Activated naive CD8-positive, alpha-beta T cell treated with anti-CD3 and anti-CD28 coated beads, Interleukin-2, amount 50 U/mL, for 16 hours (primary cell): Measurements from ENCODE around the gene VEGFD.
A peak's percentile ranks its signal among the peaks of the same experiment; 100 is the strongest.

ENCODE experiments used
- DNase-seq: peaks from one replicate; pipeline ENCODE4 v3.0.0-alpha.2; 2020; ENCODE audit warnings: low read depth, low spot score

The VEGFD gene

DNA sequence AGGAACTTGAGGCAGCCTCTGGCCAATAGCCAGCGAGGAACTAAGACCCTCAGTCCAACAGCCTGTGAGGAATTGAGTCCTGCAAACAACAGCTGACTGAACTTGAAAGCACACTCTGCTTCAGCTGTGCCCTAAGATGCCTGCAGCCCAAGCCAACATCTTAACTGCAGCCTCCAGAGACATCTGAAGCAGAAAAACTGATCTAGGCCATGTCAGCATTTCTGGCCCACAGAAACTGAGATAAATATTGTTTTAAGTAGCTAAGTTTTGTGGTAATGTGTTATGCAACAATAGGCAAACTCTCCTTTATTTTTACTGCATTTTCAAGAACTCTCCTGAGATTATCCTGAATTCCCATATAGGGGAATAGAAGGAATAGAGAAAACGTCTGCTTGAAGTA lies 24.5 kb downstream of the VEGFD start:
- DNase-seq, result no peak

DNA sequence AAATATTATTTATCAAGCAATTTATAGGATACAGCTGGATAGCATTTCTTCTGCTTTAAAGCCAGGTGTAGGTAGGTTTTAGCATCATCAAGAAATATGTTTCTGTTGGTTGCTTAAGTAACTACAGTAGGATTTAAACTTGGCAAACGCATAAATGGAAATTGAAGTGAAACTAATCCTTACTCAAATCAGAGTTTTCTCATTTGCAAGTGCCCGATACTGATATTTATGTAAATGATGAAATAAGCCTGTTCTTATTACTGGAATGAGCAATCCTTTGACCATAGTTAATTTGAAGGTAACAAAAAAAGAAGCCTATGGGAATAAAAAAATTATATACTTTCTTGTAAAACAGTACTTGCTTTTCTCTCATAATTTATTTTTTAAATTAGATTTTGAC lies 25.7 kb downstream of the VEGFD start:
- DNase-seq, result no peak

DNA sequence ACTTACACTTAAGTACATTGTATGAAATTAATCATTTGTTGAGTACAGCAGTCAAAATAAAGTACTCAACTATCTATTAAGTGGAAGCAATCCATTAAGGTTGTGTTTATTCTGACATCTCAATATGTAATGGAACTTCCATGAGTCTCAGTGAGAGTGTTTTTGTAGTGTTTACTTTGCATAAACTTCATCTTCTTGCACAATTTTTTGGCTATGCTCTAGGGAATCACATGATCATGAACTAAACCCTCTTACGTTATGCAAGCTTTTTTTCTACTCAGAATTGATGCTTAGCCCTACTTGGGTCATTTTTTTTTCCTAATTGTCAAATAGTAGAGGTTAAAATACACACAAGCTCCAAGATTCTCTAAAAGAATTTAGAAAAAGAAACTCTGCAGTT lies 27.8 kb downstream of the VEGFD start:
- DNase-seq, result no peak

DNA sequence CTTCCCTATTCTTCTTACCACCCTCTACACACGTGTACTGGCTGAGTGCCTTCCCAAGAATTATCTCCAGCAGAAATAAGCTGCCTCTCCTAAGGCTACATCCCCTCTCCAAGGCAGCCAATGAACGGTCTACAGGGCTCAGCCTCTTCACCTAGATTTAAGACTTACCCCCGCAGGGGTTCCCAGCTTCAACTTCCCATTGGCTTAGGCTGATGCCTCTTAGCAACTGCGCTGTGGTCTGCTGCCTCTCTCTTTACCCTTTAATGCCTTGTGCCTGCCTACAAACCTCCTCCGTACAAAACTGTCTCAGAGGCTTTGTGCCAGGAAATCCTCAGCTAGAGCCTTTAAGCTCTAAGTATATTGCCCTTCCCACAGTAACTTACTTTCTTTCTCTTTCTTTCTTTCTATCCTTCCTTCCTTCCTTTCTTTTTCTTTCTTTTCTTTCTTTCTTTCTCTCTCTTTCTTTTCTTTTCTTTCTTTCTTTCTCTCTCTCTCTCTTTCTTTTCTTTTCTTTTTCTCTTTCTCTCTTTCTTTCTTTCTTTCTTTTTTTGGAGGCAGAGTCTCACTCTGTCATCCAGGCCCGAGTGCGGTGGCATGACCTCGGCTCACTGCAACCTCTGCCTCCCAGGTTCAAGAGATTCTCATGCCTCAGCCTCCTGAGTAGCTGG lies 33.8 kb downstream of the VEGFD start:
- DNase-seq, result no peak

DNA sequence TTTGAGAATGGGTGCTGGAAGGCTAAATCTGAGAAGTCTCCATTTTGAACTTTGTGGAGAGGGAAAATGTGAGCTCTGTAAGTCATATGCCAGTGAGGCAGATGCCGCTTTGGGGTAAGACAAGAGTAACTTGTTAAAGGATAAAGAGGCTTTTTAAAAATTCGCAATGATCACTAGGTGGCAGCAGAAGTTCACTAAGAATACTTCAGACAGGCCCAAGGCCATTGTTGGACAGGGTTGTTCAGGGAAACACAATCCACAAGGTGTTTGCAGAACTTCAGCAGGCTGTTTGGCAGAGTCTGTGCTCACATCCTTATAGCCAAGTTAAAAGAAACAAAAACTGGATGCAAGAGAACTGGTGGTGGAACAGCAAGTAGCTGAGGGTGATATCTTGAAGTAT lies 35.2 kb downstream of the VEGFD start:
- no peak for DNase-seq

DNA sequence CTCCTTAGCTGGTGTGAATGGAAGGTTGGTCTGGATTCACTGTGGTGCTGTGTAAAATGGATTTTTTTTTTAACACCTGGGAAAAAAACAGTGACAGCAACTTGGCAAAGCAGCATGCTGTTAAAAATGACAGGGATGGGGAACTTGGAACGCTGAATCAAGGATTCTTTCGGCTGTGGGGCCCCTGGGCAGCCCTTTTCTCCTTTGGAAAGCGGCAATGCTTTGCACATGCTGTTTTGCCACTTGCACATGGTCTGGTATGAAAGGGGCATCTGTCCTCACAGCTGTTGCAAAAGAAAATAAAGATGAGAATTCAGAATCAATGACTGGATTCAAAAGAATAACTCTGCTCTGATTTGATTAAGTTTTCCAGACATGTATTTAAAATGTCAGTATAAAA lies 38.2 kb downstream of the VEGFD start:
- no peak for DNase-seq

DNA sequence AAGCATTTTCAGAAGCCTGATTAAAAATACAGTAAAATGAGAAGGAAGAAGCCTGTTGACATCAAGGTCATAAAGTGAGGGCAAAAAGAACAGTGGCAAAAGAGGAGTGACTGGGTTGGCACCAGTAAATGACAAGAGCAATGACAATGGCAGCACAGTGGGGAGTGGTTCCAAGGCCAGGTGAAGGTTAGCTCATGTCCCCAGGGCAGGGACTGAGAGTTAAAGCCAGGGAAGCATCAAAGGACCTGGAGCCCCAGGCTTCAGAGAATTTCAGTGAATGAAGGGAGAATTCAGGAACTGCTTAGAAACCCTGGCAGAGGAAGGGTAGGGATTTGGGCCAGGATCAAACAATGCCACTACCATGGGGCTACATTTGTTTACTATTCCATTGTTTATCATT lies 40.1 kb downstream of the VEGFD start:
- no peak for DNase-seq

DNA sequence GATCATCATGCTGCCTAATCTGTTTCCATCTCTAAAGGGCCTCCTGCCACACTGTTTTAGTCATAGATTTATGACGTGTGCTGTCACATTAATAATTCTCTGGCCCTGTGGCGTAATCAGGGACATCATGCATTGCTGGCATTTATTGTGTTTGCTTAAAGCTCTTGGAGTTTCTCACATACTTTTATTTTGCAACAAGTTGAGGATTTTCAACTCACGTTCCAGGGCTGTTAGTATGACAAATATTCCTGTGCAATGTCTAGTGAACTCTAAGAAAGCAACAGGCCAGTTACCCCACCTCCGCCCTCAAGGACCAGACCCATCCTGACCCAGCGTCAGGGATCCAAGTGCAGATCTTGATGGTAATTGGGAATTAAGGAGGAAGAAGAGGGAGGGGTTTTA lies 41.1 kb downstream of the VEGFD start:
- no peak for DNase-seq

DNA sequence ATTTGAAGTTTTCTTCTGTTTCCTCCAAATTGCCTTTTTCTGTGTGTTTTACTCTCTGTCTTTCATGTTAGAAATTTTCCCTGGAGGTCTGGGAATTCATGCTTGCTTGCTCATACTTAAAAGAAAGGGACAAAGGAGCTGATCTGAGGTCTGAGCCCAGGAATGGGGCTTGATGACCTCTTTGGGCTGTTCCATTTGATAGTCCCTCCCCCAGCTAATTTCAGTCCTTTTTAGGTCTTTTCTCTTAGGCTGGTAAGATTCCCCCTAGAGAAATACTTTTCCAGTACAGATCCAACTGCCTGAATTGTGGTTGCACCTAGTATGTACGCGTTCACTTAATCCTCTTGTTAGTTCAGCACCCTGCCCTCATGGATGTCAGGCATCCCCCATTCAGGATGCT lies 43.3 kb downstream of the VEGFD start:
- DNase-seq, result no peak

DNA sequence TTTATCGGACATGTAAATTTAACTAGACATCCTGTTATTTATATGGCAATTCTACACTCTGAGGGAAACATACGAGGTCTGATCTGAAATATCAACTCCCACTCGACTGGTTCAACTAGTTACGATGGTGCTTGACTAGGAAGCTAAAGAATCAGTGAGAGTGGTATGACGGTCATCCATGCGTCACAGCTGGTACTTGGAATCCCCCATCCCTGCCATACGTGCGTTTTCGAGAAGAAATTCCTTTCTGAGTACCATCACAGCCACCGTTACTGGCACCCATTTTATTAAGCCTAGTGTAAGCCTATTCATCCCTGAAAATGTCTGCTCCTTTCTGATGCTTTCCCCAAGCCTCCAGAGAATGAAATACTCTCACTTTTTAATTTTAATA lies 48.2 kb downstream of the VEGFD start:
- no peak for DNase-seq

DNA sequence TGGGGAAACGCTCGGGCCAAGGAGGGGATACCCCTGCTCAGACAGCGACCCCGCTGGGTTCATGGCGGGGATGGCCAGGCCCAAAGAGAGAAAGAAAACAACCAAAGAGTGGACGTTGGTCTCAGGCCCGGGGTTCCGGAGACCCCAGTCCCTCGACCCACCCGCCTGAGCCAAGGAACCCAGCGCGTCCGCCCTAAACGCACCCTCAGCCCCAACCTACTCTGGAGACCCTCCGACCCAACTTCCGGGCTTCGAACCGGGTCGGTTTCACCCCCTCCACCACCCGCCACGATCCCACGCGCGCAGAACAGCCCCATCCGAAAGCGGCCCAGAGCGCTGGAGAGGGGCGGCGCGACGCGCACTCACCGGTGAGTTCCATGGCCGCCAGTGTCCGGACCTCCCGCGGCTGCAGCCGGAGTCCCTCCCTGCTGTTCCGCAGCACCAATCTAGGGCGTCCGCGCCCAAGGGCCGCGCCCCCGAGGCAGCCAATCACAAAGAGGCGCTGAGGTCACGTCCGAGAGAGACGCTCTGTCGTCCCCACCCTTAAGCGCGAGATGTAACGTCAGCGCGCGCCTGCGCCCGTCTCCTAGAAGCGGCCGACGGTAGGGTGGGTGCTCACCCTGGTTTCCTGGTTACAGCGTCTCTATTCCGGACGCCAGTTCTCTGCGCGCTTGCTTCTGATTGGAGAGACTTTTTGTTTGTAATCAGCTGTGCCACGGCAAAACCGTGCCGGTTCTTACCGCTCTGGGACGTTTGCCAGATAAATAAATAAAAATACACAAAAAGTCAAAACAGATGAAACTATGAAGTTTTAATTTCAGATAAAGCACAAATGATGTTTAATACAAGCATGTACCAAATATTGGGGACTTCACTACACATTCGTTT lies 48.8 kb downstream of the VEGFD start, which contains the start of gene PIGA:
Gene PIGA (minus strand): TSS at position 389 of the 888 bp plus-strand sequence. CDS start 3,593 bp downstream, outside the sequence.
- DNase-seq, result peak; percentile 73

DNA sequence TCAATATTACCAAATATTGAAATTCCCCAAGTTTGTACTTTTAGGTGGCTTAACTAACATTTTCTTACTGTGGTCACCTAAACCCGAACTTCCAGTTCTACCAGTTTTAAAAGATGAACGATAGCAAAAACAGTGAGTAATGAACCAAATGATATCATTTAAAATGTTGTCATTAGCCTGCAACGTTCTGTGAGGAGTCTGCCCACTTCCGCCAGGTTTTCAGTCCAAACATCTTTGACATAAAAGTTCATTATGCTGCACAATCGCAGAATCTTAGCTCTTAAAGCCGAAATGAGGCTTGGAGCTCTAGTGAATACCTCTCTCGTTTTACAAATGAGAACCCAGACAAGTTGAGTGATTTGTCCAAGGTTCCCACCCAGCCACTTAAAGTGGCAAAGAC lies 49.7 kb downstream of the VEGFD start:
- no peak for DNase-seq

DNA sequence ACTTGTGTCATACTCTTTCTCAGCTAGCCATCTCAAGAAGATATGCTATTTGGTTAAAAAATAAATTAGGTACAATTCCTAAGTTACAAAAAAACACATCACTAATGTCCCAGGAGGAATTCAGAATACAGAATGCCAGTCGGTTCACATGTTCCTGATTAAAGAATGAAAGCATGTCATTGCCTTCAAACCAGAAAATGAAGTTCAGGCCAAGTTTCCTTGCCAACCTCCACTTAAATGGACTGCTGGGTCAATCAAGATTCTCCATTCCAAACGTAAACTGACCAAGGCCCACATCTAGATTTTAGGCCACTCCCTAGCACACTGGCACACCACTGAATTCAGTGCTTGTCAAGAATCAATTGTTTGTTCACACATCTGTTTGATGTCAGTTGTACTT lies 55.4 kb downstream of the VEGFD start:
- no peak for DNase-seq

DNA sequence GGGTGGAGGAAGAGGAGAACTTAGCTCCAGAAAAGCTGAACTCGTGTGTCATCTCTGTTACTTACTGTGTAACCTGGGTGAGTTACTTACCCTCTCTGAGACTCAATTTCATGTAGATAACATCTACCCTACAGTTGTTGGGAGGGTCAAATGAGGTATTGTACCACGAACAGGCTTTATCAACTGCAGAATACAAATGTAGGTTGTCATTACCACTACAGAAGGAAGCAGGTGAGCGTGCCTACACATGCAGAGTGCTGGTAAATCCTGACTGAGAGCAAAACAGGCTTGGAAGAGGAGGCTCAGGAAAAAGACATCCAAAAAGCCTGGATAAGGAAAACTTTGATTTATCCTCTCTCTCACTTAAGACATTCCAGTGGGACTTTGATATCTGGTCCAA lies 56.1 kb downstream of the VEGFD start:
- DNase-seq, result no peak

DNA sequence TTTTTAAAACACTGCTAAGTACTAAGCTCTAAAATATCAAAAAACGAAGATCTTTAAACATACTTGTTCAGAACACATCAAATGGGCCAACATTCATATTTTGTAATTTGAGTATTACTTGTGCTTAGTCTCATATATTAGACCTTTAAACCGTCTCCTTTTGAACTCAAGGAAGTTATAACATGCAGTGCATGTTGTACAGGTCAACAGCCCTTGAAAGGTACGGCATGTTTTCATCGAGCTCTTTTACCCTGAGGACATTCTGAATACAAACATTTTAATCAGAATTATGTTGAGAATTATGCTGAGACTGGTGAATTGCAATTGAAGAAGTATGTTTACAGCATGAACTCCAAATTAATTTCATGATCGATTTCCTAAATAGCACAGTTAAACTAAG lies 61.7 kb downstream of the VEGFD start:
- no peak for DNase-seq

DNA sequence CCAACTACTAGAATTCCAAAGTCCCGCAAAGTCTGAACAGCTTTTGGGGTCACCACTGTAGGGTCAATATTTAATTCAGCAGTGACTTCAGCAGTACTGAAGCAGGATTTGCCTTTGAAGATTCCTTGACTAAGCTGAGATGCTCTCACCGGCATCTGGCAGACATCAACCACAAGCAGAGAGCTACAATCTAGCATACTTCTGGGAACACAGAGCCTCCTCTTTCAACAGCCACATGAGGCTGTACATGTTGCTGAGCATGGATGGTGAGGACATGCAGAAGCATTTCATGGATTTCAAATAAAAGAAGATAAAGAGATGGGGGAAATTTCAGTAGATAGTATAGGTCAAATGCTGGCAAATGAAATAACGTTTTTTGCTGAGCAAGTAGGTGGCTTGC lies 62.1 kb downstream of the VEGFD start:
- no peak for DNase-seq

DNA sequence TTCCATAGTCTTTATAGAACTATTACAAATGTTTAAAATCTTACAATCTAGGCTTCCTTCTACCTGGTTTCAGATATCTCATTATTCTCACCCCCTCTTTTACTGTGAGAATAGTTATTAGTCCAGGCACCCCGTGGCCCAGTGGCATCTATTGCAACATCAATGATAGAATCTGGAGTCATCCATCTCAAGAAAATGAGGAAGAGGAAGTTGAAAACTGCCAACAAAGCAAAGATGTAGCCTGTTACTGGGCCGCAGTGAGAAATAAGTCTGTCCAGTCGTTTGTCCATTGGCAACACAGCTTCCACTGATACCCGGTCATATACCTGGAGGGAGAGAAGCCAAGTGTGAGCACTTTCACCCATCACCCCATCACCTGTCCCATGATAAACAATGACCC lies 62.8 kb downstream of the VEGFD start:
- no peak for DNase-seq

DNA sequence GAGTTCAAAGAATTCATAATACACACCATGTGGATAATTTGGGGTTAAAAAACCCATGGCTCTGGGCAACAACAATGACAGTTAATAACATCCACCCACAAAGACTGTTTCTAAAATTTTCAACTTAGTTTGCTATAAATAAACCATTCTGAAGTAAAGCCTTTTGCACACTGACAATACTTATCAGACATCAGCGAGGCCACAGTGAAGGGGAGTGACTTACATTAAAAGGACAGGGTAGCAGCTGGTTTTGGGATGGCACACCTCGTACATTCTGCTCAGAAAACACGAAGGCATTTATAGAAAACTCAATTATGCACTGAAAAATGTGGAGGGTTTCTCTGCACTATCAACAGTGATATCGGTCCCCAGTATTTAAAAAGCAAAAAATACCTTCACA lies 63.9 kb downstream of the VEGFD start:
- no peak for DNase-seq

DNA sequence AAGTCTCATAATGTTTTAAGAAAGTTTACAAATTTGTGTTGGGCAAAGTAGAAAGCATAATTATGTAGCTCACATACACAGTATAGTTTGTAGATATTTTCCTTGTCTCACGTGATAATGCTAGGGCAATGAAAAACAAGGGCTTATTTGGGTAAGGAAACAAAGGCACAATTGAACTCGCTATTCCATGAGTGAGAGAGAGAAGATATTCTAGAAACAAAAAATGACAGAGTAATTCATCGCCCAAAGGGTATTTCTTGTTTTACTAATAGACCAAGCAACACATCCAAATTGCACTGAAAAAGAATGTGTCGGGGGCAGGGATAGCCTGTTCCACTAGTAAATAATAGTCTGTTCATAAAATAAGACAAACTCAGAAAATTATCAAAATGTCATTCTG lies 65.1 kb downstream of the VEGFD start:
- no peak for DNase-seq

DNA sequence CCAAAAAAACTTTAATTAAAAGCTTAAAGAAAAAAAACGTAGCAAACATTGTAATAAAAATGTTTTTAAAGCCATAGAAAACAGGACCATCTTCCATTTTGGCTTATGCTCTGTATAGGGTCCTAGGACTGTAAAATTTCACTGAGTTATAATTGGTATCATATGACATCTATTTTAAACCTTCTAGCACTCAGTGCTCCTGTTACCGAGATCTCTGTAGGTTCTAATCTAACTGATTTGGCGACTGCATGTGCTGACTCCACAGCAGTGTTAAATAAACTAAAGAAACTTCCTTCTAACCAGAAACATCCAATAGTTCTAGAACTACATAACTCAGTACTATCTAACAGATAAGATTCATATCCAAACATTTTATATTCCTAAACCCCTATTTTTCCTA lies 68.7 kb downstream of the VEGFD start, which contains the start of gene ASB11:
Gene ASB11 (minus strand): TSS at position 132 of the 400 bp plus-strand sequence. CDS start 35 bp downstream, at position 97.
- no peak for DNase-seq

DNA sequence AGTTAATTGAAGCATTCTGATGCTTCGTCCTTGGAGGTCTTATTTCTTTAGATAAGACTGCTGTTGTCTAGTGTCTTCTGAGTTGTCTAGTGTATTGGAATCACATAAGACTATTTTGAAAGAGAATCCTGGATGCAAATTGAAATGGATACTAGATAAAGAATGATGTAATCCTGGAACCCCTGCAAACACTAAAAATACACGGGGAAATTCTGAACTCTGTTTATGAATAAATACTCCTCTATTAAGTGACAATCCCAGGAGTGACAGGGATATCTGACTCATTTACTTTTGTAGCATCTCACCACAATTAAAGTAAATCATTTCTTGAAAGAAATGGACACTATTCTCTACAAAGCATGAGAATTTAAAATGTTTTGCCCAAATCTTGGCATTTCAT lies 69.7 kb downstream of the VEGFD start:
- DNase-seq, result no peak

DNA sequence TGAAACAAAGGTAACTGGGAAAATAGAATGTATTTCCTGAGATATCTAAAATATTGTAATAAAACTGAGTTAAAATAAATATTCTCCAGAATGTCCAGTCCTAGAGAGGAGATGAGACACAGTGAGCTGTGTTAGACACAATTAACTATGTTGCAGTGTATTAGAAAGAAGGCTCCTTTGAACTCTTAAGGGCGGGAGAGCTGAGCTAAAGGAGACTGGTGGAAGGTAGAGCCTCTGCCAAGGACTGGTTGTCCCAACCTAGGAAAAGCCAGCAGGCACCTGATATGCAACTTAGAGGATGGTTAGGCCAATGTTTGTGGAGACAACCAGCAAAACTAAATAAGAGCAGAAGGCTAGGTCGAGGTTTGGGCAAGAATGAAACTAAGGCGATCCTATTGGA lies 73.1 kb downstream of the VEGFD start:
- DNase-seq, result no peak

DNA sequence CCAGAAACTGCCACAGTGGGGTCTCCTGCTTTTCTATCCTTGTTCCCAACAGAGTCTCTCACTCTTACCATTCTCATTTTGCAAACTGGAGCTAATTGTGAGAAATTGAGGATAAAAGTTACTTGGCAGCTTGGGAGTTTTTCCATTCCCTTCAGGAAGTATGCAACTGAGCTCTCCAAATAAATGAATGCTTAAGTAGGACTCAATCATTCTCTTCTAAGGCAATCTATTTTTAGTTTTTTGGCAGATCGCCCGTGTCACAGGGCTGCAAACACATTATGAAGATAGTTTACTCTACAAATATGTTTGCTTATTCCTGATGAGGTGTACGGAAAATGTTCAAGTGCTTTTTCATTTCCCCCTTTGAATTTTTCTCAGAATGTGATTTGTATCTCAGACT lies 74.1 kb downstream of the VEGFD start:
- no peak for DNase-seq
